ENCODE measurements around the gene KRTAP19-8.

The KRTAP19-8 gene

GRCh38 chr21:31075848-31076247 is 37.6 kb upstream of the KRTAP19-8 start:
- DNase-seq: no peak
- TF ChIP-seq CTCF (IDR thresholded peaks at IDR 0.05): no peak
- Mint-ChIP-seq H3K4me1 (peaks cover 34% of the 10 kb centered on the region), H3K27me3 (ENCODE audit: low read depth, poor library complexity) (peaks cover 6% of the 10 kb centered on the region), H3K4me3 (no peak overlapping the region), H3K36me3 (ENCODE audit: low read depth) (peaks cover 58% of the 10 kb centered on the region), H3K27ac (no peak overlapping the region), H3K9me3 (peaks cover 22% of the 10 kb centered on the region)

- peaks cover 43% of the 10 kb centered on the region for H3K36me3 Mint-ChIP-seq (ENCODE audit: low read depth)
- TF ChIP-seq CTCF (IDR thresholded peaks at IDR 0.05): no peak
- peak overlapping the region; percentile 95 for H3K27ac Mint-ChIP-seq
- peak overlapping the region; percentile 41 for H3K4me3 Mint-ChIP-seq
- peaks cover 50% of the 10 kb centered on the region for H3K4me1 Mint-ChIP-seq
- peak; percentile 37 for DNase-seq
- H3K9me3 Mint-ChIP-seq: peaks cover 28% of the 10 kb centered on the region
- peaks cover 6% of the 10 kb centered on the region for H3K27me3 Mint-ChIP-seq (ENCODE audit: low read depth, poor library complexity)
Measured at GRCh38 chr21:31072533-31072932, 34.3 kb upstream of the KRTAP19-8 start.

GRCh38 chr21:31064803-31065202 is 26.5 kb upstream of the KRTAP19-8 start:
- Mint-ChIP-seq H3K4me3 (no peak overlapping the region), H3K36me3 (ENCODE audit: low read depth) (peaks cover 38% of the 10 kb centered on the region), H3K27me3 (ENCODE audit: low read depth, poor library complexity) (no peaks in the 10 kb centered on the region), H3K9me3 (peaks cover 29% of the 10 kb centered on the region), H3K27ac (peak overlapping the region; percentile 50), H3K4me1 (peaks cover 44% of the 10 kb centered on the region)
- no peak for DNase-seq
- TF ChIP-seq CTCF (IDR thresholded peaks at IDR 0.05): no peak

GRCh38 chr21:31052489-31053142 is 14.3 kb upstream of the KRTAP19-8 start:
- peaks cover 14% of the 10 kb centered on the region for H3K4me1 Mint-ChIP-seq
- no peak overlapping the region for H3K4me3 Mint-ChIP-seq
- H3K27ac Mint-ChIP-seq: no peak overlapping the region
- no peak for TF ChIP-seq CTCF (IDR thresholded peaks at IDR 0.05)
- no peak for DNase-seq
- H3K27me3 Mint-ChIP-seq (ENCODE audit: low read depth, poor library complexity): peaks cover 9% of the 10 kb centered on the region
- H3K36me3 Mint-ChIP-seq (ENCODE audit: low read depth): peaks cover 43% of the 10 kb centered on the region
- peaks cover 24% of the 10 kb centered on the region for H3K9me3 Mint-ChIP-seq

- peak overlapping the region; percentile 27 for H3K27ac Mint-ChIP-seq
- no peak for TF ChIP-seq CTCF (IDR thresholded peaks at IDR 0.05)
- no peak for DNase-seq
- no peak overlapping the region for H3K4me3 Mint-ChIP-seq
- peaks cover 31% of the 10 kb centered on the region for H3K36me3 Mint-ChIP-seq (ENCODE audit: low read depth)
- peaks cover 11% of the 10 kb centered on the region for H3K9me3 Mint-ChIP-seq
- peaks cover 8% of the 10 kb centered on the region for H3K27me3 Mint-ChIP-seq (ENCODE audit: low read depth, poor library complexity)
- H3K4me1 Mint-ChIP-seq: peaks cover 25% of the 10 kb centered on the region
Measured at GRCh38 chr21:31050577-31051157, 12.4 kb upstream of the KRTAP19-8 start.

GRCh38 chr21:31045841-31046240 is 7.6 kb upstream of the KRTAP19-8 start:
- no peak overlapping the region for H3K4me3 Mint-ChIP-seq
- peaks cover 32% of the 10 kb centered on the region for H3K4me1 Mint-ChIP-seq
- no peak for DNase-seq
- peaks cover 23% of the 10 kb centered on the region for H3K27me3 Mint-ChIP-seq (ENCODE audit: low read depth, poor library complexity)
- TF ChIP-seq CTCF (IDR thresholded peaks at IDR 0.05): no peak
- peaks cover 14% of the 10 kb centered on the region for H3K36me3 Mint-ChIP-seq (ENCODE audit: low read depth)
- H3K9me3 Mint-ChIP-seq: peaks cover 8% of the 10 kb centered on the region
- no peak overlapping the region for H3K27ac Mint-ChIP-seq
